Suprapubic skin (tissue), 3 donors: ENCODE measurements around the gene NAALADL2.

Source experiments
- EP300 ChIP-seq: sonication (generic); formaldehyde crosslinking; IDR thresholded peaks from one replicate; pipeline ENCODE4 v1.6.1; 2017; ENCODE audit warnings: antibody characterized with exemption
- POLR2A ChIP-seq, 2 donors: fragments of 450-650 bp; IDR thresholded peaks; one replicate each; pipeline ENCODE4 v1.6.1; 2017; ENCODE audit warnings: antibody characterized with exemption in 2 of 2, mild to moderate bottlenecking in 2 of 2, moderate library complexity in 2 of 2
- TF ChIP-seq, protein P1 (sequence below), 2 donors: fragments of 200-600 bp in 1 of 2; fragments of 450-650 bp in 1 of 2; sonication (generic) in 1 of 2; IDR thresholded peaks; one replicate each; pipeline ENCODE4 v1.5.1; 2016 to 2019; ENCODE audit warnings: antibody characterized with exemption in 2 of 2, mild to moderate bottlenecking in 1 of 2, moderate library complexity in 1 of 2

DNA sequence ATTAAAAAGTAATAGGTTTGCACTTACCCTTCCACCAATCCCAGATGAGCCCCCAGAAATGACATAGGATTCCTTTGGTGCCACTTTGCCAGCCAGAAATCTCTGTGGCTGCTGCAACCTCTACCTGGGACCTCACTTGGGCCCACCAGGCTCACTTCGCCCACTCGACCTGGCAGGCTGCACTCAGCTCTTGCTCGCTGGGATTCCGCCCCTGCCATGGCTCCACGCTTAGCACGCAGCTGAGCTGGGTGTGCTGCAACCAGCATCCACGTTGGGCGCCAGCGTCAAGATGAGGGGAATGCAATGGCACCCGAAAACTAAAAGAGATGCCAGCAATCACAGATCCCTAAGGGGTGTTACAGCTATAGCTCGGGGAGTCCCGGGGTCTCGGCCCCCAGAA is 761.0 kb downstream of the NAALADL2 start:
- TF ChIP-seq, protein P1, sequence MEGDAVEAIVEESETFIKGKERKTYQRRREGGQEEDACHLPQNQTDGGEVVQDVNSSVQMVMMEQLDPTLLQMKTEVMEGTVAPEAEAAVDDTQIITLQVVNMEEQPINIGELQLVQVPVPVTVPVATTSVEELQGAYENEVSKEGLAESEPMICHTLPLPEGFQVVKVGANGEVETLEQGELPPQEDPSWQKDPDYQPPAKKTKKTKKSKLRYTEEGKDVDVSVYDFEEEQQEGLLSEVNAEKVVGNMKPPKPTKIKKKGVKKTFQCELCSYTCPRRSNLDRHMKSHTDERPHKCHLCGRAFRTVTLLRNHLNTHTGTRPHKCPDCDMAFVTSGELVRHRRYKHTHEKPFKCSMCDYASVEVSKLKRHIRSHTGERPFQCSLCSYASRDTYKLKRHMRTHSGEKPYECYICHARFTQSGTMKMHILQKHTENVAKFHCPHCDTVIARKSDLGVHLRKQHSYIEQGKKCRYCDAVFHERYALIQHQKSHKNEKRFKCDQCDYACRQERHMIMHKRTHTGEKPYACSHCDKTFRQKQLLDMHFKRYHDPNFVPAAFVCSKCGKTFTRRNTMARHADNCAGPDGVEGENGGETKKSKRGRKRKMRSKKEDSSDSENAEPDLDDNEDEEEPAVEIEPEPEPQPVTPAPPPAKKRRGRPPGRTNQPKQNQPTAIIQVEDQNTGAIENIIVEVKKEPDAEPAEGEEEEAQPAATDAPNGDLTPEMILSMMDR (IDR thresholded peaks at IDR 0.05) = no peak
- TF ChIP-seq POLR2A (IDR thresholded peaks at IDR 0.05) (no peak), EP300 (no peak)
